Measurements from ENCODE around the gene LCE2C.
"Not testable (repeated sequence)": the region's sequence is repeated elsewhere in the genome, so short reads cannot be mapped to it uniquely, and the experiment has no call there.

Gene LCE2C, protein sequence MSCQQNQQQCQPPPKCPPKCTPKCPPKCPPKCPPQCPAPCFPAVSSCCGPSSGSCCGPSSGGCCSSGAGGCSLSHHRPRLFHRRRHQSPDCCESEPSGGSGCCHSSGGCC

DNA sequence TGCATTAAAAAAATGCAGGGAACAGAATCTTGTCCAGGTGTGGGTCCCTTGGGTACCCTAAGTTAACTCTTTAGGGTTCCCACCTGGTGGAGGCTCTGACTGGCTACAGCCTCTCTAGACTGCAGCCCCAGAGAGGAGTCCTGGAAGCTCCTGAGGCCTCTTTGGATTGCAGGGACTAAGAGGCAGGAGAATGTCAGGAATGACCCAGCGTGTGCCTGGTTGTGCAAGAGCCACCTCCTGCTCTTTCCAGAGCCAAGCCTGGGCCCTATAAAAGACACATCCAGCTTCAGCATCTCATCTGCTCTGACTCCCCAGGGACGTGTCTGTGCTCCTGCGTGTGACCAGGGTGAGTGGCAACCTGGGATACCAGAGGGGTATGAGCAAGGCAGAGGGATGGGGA, at the start of gene LCE2C:
TSS of gene LCE2C (plus strand) at position 297 of the 400 bp plus-strand sequence. CDS start 737 bp downstream, outside the sequence.
- not testable (repeated sequence) for H3K36me3 ChIP-seq (ENCODE audit: control insufficient read depth in 2 of 2, insufficient read depth in 2 of 2, low read length in 2 of 2); H3K27ac ChIP-seq (ENCODE audit: low read depth in 2 of 2, low read length in 2 of 2); H3K4me1 ChIP-seq (ENCODE audit: control insufficient read depth in 2 of 2, insufficient read depth in 2 of 2, low read length in 2 of 2); H3K27me3 ChIP-seq (ENCODE audit: control insufficient read depth in 2 of 2, insufficient read depth in 2 of 2, low read length in 2 of 2); H3K9ac ChIP-seq (ENCODE audit: low read depth in 1 of 2, low read length in 2 of 2); H3K4me3 ChIP-seq (ENCODE audit: low read length in 2 of 2); H3K9me3 ChIP-seq (ENCODE audit: control insufficient read depth in 2 of 2, low read length in 2 of 2)

DNA sequence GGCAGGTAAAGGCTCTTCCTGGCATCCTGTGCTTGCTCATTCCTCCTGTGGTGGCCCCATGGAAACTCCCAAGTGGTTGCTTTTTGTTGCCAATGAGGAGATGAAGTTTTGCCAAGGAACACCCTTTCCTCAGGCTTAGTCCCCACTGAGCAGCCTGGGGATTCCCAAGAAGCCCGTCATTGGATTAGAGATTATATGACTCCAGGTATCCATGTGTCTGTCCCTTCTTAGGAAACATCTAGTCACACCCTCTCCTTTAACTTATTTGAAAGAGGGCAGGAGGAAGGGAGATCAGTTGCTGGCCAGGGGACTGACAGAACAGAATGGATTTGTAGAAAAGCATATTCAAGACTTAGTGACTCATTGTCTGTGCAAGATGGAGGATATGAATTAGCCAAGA, 48.3 kb upstream of the LCE2C start:
- no peak overlapping the region for H3K9ac ChIP-seq (ENCODE audit: low read depth in 1 of 2, low read length in 2 of 2)
- no peak overlapping the region for H3K27ac ChIP-seq (ENCODE audit: low read depth in 2 of 2, low read length in 2 of 2)
- no peak overlapping the region for H3K4me3 ChIP-seq (ENCODE audit: low read length in 2 of 2)
- no peaks in the 10 kb centered on the region for H3K27me3 ChIP-seq (ENCODE audit: control insufficient read depth in 2 of 2, insufficient read depth in 2 of 2, low read length in 2 of 2)
- no peaks in the 10 kb centered on the region for H3K9me3 ChIP-seq (ENCODE audit: control insufficient read depth in 2 of 2, low read length in 2 of 2)
- no peaks in the 10 kb centered on the region for H3K36me3 ChIP-seq (ENCODE audit: control insufficient read depth in 2 of 2, insufficient read depth in 2 of 2, low read length in 2 of 2)
- no peaks in the 10 kb centered on the region for H3K4me1 ChIP-seq (ENCODE audit: control insufficient read depth in 2 of 2, insufficient read depth in 2 of 2, low read length in 2 of 2)

DNA sequence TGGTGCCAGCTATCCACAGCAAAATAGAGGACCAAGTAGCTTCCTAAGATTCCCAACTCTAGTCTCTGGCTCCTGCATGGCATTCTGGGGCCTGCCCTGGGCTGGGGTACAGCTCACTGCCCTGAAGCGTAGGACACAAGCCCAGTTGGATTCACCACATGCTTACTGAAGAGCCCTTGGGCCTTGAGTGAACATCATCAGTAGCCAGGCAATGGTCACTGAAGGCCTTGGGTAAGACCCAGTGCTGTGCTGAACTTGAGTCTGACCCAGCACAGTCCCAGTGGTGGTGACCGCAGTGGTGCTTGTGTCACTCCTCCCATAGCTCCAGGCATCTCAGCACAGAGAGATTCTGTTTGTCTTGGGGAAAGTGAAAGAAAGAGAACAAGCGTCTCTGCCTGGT, 44.5 kb upstream of the LCE2C start:
- Histone ChIP-seq H3K27ac (ENCODE audit: low read depth in 2 of 2, low read length in 2 of 2) (no peak overlapping the region), H3K4me3 (ENCODE audit: low read length in 2 of 2) (no peak overlapping the region), H3K9ac (ENCODE audit: low read depth in 1 of 2, low read length in 2 of 2) (no peak overlapping the region), H3K4me1 (ENCODE audit: control insufficient read depth in 2 of 2, insufficient read depth in 2 of 2, low read length in 2 of 2) (no peaks in the 10 kb centered on the region), H3K9me3 (ENCODE audit: control insufficient read depth in 2 of 2, low read length in 2 of 2) (no peaks in the 10 kb centered on the region), H3K36me3 (ENCODE audit: control insufficient read depth in 2 of 2, insufficient read depth in 2 of 2, low read length in 2 of 2) (no peaks in the 10 kb centered on the region), H3K27me3 (ENCODE audit: control insufficient read depth in 2 of 2, insufficient read depth in 2 of 2, low read length in 2 of 2) (no peaks in the 10 kb centered on the region)

DNA sequence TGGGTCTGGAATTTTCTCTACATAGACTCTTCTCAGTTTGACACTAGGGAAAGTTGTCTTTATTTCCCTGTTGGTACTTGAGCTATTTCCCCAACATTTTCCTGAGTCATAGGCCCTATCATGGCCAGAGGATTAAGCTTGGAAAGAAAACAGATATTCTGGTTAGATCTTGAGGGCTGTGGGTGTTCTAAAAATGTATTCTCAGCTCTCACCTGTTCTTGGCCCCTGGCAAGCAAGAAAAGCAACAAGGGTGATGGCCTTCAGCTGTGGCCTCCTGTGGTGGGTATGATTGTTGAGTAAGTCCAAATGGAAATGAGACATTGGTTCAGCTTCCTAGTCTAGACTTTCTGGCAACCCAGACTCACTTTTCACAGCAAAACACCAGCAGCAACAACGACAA, 34.7 kb upstream of the LCE2C start:
- H3K4me1 ChIP-seq (ENCODE audit: control insufficient read depth in 2 of 2, insufficient read depth in 2 of 2, low read length in 2 of 2), result no peaks in the 10 kb centered on the region
- no peaks in the 10 kb centered on the region for H3K27me3 ChIP-seq (ENCODE audit: control insufficient read depth in 2 of 2, insufficient read depth in 2 of 2, low read length in 2 of 2)
- H3K36me3 ChIP-seq (ENCODE audit: control insufficient read depth in 2 of 2, insufficient read depth in 2 of 2, low read length in 2 of 2), result no peaks in the 10 kb centered on the region
- no peak overlapping the region for H3K4me3 ChIP-seq (ENCODE audit: low read length in 2 of 2)
- no peak overlapping the region for H3K9ac ChIP-seq (ENCODE audit: low read depth in 1 of 2, low read length in 2 of 2)
- H3K27ac ChIP-seq (ENCODE audit: low read depth in 2 of 2, low read length in 2 of 2), result no peak overlapping the region
- no peaks in the 10 kb centered on the region for H3K9me3 ChIP-seq (ENCODE audit: control insufficient read depth in 2 of 2, low read length in 2 of 2)

DNA sequence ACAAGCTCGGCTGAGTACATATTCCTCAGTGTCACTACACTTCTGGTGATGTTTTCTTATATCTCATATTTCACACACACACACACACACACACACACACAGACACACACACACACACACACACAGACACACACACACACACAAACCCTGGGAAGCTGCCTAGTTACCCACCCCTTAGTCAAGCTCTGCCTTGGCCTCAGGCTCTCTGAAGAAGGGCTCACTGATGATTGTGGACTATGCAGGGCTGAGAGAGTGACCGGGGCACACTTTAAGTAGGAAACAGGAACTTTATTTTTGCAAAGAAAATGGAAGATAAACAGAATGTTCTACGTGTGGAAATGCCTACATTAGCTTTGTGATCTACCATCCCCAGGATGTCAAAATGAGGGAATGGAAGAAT, 31.1 kb upstream of the LCE2C start:
- no peaks in the 10 kb centered on the region for H3K4me1 ChIP-seq (ENCODE audit: control insufficient read depth in 2 of 2, insufficient read depth in 2 of 2, low read length in 2 of 2)
- H3K9ac ChIP-seq (ENCODE audit: low read depth in 1 of 2, low read length in 2 of 2), result no peak overlapping the region
- no peaks in the 10 kb centered on the region for H3K9me3 ChIP-seq (ENCODE audit: control insufficient read depth in 2 of 2, low read length in 2 of 2)
- H3K36me3 ChIP-seq (ENCODE audit: control insufficient read depth in 2 of 2, insufficient read depth in 2 of 2, low read length in 2 of 2), result no peaks in the 10 kb centered on the region
- no peak overlapping the region for H3K27ac ChIP-seq (ENCODE audit: low read depth in 2 of 2, low read length in 2 of 2)
- H3K4me3 ChIP-seq (ENCODE audit: low read length in 2 of 2), result no peak overlapping the region
- no peaks in the 10 kb centered on the region for H3K27me3 ChIP-seq (ENCODE audit: control insufficient read depth in 2 of 2, insufficient read depth in 2 of 2, low read length in 2 of 2)

DNA sequence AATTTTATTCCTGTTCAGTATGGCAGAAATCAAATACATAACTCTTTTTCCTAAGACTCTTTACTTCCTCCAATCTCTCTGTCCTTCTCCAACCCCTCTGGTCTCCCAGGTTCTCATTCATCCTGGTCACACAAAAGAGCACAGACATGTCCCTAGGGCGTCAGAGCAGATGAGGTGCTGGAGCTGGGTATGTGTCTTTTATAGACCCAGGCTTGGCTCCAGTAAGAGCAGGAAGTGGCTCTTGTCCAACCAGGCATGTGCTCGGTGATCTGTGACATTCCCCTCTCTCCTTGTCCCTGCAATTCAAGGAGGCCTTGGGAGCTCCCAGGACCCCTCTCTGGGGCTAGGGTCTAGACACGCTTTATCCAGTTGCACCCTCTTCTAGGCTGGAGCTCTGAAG, 29.9 kb upstream of the LCE2C start:
- H3K27me3 ChIP-seq (ENCODE audit: control insufficient read depth in 2 of 2, insufficient read depth in 2 of 2, low read length in 2 of 2), result no peaks in the 10 kb centered on the region
- H3K9me3 ChIP-seq (ENCODE audit: control insufficient read depth in 2 of 2, low read length in 2 of 2), result no peaks in the 10 kb centered on the region
- no peaks in the 10 kb centered on the region for H3K4me1 ChIP-seq (ENCODE audit: control insufficient read depth in 2 of 2, insufficient read depth in 2 of 2, low read length in 2 of 2)
- no peak overlapping the region for H3K9ac ChIP-seq (ENCODE audit: low read depth in 1 of 2, low read length in 2 of 2)
- no peak overlapping the region for H3K27ac ChIP-seq (ENCODE audit: low read depth in 2 of 2, low read length in 2 of 2)
- no peak overlapping the region for H3K4me3 ChIP-seq (ENCODE audit: low read length in 2 of 2)
- H3K36me3 ChIP-seq (ENCODE audit: control insufficient read depth in 2 of 2, insufficient read depth in 2 of 2, low read length in 2 of 2), result no peaks in the 10 kb centered on the region

DNA sequence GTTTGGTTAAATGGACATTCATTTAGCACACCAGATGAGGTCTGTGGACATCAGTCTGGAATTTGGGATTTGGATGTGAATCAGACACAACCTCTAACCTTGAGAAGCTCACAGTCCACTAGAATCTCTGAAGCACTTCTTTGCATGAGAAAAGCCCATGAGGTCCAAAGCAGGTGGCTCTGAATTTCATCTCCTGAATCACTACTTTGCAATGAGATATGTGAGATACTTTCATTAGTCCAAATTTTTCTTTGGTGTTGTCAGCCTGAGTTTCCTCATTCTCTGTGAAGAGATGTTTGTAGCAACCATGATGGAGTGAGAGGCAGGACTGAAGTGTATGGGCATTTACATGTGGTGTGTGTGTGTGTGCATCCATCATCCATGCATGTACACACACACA, 28.4 kb upstream of the LCE2C start:
- Histone ChIP-seq H3K36me3 (ENCODE audit: control insufficient read depth in 2 of 2, insufficient read depth in 2 of 2, low read length in 2 of 2) (no peaks in the 10 kb centered on the region), H3K9me3 (ENCODE audit: control insufficient read depth in 2 of 2, low read length in 2 of 2) (no peaks in the 10 kb centered on the region), H3K27ac (ENCODE audit: low read depth in 2 of 2, low read length in 2 of 2) (no peak overlapping the region), H3K9ac (ENCODE audit: low read depth in 1 of 2, low read length in 2 of 2) (no peak overlapping the region), H3K27me3 (ENCODE audit: control insufficient read depth in 2 of 2, insufficient read depth in 2 of 2, low read length in 2 of 2) (no peaks in the 10 kb centered on the region), H3K4me1 (ENCODE audit: control insufficient read depth in 2 of 2, insufficient read depth in 2 of 2, low read length in 2 of 2) (no peaks in the 10 kb centered on the region), H3K4me3 (ENCODE audit: low read length in 2 of 2) (no peak overlapping the region)

DNA sequence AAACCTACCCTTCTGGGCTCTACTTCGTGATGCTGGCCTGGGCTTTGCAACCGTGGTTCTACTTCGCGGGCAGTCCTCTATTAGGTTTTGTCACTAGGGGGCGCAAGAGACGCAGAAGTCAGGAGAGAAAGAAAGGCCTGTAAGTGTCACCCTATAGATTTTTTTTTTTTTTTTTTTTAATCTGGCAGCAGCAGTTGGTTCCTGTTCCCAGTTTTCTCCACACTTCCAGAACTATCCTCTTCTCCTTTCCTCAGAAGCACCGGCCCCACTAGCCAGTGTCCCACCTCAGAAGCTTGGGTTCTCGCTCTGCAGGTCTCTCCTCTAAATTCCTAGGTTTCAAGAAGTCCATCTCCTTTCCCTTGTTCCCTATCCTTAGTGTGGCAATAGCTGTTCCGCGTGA, 21.0 kb upstream of the LCE2C start:
- Histone ChIP-seq H3K27ac (ENCODE audit: low read depth in 2 of 2, low read length in 2 of 2) (no peak overlapping the region), H3K9ac (ENCODE audit: low read depth in 1 of 2, low read length in 2 of 2) (no peak overlapping the region), H3K4me3 (ENCODE audit: low read length in 2 of 2) (no peak overlapping the region), H3K27me3 (ENCODE audit: control insufficient read depth in 2 of 2, insufficient read depth in 2 of 2, low read length in 2 of 2) (no peaks in the 10 kb centered on the region), H3K4me1 (ENCODE audit: control insufficient read depth in 2 of 2, insufficient read depth in 2 of 2, low read length in 2 of 2) (no peaks in the 10 kb centered on the region), H3K9me3 (ENCODE audit: control insufficient read depth in 2 of 2, low read length in 2 of 2) (no peaks in the 10 kb centered on the region), H3K36me3 (ENCODE audit: control insufficient read depth in 2 of 2, insufficient read depth in 2 of 2, low read length in 2 of 2) (no peaks in the 10 kb centered on the region)

DNA sequence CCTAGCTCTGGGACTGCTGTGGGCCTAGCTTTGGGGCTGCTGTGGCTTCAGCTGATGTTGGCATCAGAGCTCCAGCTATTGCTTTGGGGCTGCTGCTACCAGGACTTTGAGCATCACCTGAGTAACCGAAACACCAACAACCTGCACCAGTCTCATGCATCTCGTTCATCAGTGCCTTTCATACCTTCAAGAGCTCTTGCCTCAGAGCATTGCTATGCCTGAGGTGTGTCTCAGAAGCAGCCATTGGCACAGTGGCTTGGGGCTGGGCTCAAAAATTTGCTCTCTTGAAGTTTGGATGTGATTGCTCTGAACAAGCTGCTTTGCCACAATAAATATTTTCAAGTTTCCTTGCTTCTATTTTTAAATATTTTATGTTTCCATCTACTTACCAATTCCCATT, 18.6 kb upstream of the LCE2C start:
- Histone ChIP-seq H3K36me3 (ENCODE audit: control insufficient read depth in 2 of 2, insufficient read depth in 2 of 2, low read length in 2 of 2) (no peaks in the 10 kb centered on the region), H3K9me3 (ENCODE audit: control insufficient read depth in 2 of 2, low read length in 2 of 2) (no peaks in the 10 kb centered on the region), H3K27me3 (ENCODE audit: control insufficient read depth in 2 of 2, insufficient read depth in 2 of 2, low read length in 2 of 2) (no peaks in the 10 kb centered on the region), H3K4me1 (ENCODE audit: control insufficient read depth in 2 of 2, insufficient read depth in 2 of 2, low read length in 2 of 2) (no peaks in the 10 kb centered on the region), H3K4me3 (ENCODE audit: low read length in 2 of 2) (no peak overlapping the region), H3K9ac (ENCODE audit: low read depth in 1 of 2, low read length in 2 of 2) (no peak overlapping the region), H3K27ac (ENCODE audit: low read depth in 2 of 2, low read length in 2 of 2) (no peak overlapping the region)

DNA sequence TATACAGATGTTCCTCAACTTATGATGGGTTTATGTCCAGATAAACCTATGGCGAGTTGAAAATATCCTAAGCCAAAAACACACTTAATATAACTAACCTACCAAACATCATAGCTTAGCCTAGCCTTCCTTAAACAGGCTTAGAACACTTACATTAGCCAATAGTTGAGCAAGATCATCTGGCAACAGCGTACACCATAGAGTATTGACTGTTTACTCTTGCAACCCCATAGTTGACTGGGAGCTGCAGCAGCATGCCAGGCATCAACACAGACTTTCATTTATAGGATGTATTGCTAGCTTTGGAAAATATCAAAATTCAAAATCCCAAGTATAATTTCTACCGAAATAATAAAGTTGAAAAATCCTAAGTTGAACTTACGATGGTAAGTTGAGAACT, 17.4 kb upstream of the LCE2C start:
- H3K9me3 ChIP-seq (ENCODE audit: control insufficient read depth in 2 of 2, low read length in 2 of 2), result no peaks in the 10 kb centered on the region
- H3K9ac ChIP-seq (ENCODE audit: low read depth in 1 of 2, low read length in 2 of 2), result no peak overlapping the region
- no peak overlapping the region for H3K4me3 ChIP-seq (ENCODE audit: low read length in 2 of 2)
- no peaks in the 10 kb centered on the region for H3K4me1 ChIP-seq (ENCODE audit: control insufficient read depth in 2 of 2, insufficient read depth in 2 of 2, low read length in 2 of 2)
- no peak overlapping the region for H3K27ac ChIP-seq (ENCODE audit: low read depth in 2 of 2, low read length in 2 of 2)
- H3K36me3 ChIP-seq (ENCODE audit: control insufficient read depth in 2 of 2, insufficient read depth in 2 of 2, low read length in 2 of 2), result no peaks in the 10 kb centered on the region
- peaks cover 0 to under 1% of the 10 kb centered on the region in 2 donors for H3K27me3 ChIP-seq (ENCODE audit: control insufficient read depth in 2 of 2, insufficient read depth in 2 of 2, low read length in 2 of 2)

DNA sequence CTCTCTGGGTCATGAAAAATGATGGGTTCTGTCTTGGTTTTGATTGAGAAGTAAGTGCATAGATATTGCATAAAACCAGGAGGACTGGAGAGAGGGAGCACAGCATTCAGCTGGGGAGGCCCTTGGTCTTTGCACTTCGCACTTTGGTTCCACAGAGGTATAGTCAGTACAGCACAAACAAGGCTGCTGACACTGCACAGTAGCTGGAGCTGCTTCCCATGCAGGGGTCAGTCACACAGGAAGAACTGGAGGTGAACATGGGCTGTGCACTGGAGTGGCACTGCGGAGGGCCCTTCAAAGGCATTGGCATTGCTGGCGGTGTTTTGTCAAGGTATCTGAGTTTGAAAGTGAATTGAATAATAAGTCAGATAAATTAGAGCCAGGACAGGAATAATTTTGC, 16.4 kb upstream of the LCE2C start:
- Histone ChIP-seq H3K4me3 (ENCODE audit: low read length in 2 of 2) (no peak overlapping the region), H3K27me3 (ENCODE audit: control insufficient read depth in 2 of 2, insufficient read depth in 2 of 2, low read length in 2 of 2) (peaks cover 0 to 3% of the 10 kb centered on the region in 2 donors), H3K9me3 (ENCODE audit: control insufficient read depth in 2 of 2, low read length in 2 of 2) (no peaks in the 10 kb centered on the region), H3K4me1 (ENCODE audit: control insufficient read depth in 2 of 2, insufficient read depth in 2 of 2, low read length in 2 of 2) (no peaks in the 10 kb centered on the region), H3K27ac (ENCODE audit: low read depth in 2 of 2, low read length in 2 of 2) (no peak overlapping the region), H3K9ac (ENCODE audit: low read depth in 1 of 2, low read length in 2 of 2) (no peak overlapping the region), H3K36me3 (ENCODE audit: control insufficient read depth in 2 of 2, insufficient read depth in 2 of 2, low read length in 2 of 2) (no peaks in the 10 kb centered on the region)

Measured in mucosa of rectum (tissue), 2 donors.